Muscle of leg (tissue), 11 donors: Measurements from ENCODE around the gene CTNND2. TPM values are rescaled to one million over a fixed set of nuclear protein-coding genes. Genes with fewer than 3 reads are reported as not detected.
"Not testable (repeated sequence)": the region's sequence is repeated elsewhere in the genome, so short reads cannot be mapped to it uniquely, and the experiment has no call there.

Experiments
- DNase-seq: peaks from one replicate; pipeline ENCODE4 v3.0.0; 2013
- H3K27ac ChIP-seq: one replicate; pipeline ENCODE4 v1.5.1; 2013; ENCODE audit warnings: mild to moderate bottlenecking, low read length, control low read depth
- H3K27me3 ChIP-seq: one replicate; pipeline ENCODE4 v1.6.1; 2013; ENCODE audit warnings: low read length; ENCODE audit not compliant: control insufficient read depth, insufficient read depth
- H3K36me3 ChIP-seq: one replicate; pipeline ENCODE4 v1.6.1; 2013; ENCODE audit warnings: low read length; ENCODE audit not compliant: control insufficient read depth, insufficient read depth
- H3K4me1 ChIP-seq: one replicate; pipeline ENCODE4 v1.6.1; 2013; ENCODE audit warnings: low read length; ENCODE audit not compliant: control insufficient read depth, insufficient read depth
- H3K4me3 ChIP-seq: one replicate; pipeline ENCODE4 v1.5.1; 2013; ENCODE audit warnings: low read length, control low read depth
- H3K9me3 ChIP-seq: replicated peaks from 2 replicates; pipeline ENCODE4 v1.6.1; 2013; ENCODE audit warnings: low read depth, low read length; ENCODE audit not compliant: control insufficient read depth
- WGBS: methylation state at CpG from one replicate; pipeline ENCODE4 v1.1.5; 2013; ENCODE audit warnings: missing lambda C conversion rate; ENCODE audit not compliant: insufficient coverage; 5-methylcytosine and 5-hydroxymethylcytosine counted together
- polyA plus RNA-seq, 8 donors: library from polyadenylated mRNA; unstranded; fragments of 120-200 nt; gene quantifications; one replicate each; pipeline versions ENCODE4 v1.2.1 to v1.2.3, GENCODE V29; 2013; ENCODE audit warnings: inconsistent platforms in 1 of 8, low replicate concordance in 1 of 8; ENCODE audit not compliant: insufficient read length in 8 of 8, insufficient read depth in 1 of 8
- total RNA-seq: library from RNA; stranded (reverse); fragments of 120-200 nt; gene quantifications from one replicate; pipeline ENCODE4 v1.2.4, GENCODE V29; 2013

Gene CTNND2
- total and polyA plus RNA-seq, 9 donors, result 0.48 to 1.0 (median 0.71) TPM

GRCh38 chr5:11072076-11072475, 832.2 kb downstream of the CTNND2 start:
- no peak for DNase-seq
- no CpG with 5 or more reads among the region's 1 CpG for WGBS

GRCh38 chr5:11069041-11069440, 835.2 kb downstream of the CTNND2 start:
- Histone ChIP-seq H3K9me3 (peaks cover 3% of the 10 kb centered on the region), H3K4me1 (no peaks in the 10 kb centered on the region), H3K36me3 (no peaks in the 10 kb centered on the region), H3K27me3 (no peaks in the 10 kb centered on the region), H3K27ac (no peak overlapping the region), H3K4me3 (no peak overlapping the region)
- DNase-seq, result no peak
- WGBS, result no CpG with 5 or more reads among the region's 3 CpGs

More at GRCh38 chr5:11072076-11072475, 832.2 kb downstream of the CTNND2 start:
- no peak overlapping the region for H3K27ac ChIP-seq
- no peaks in the 10 kb centered on the region for H3K4me1 ChIP-seq
- H3K4me3 ChIP-seq, result no peak overlapping the region
- no peaks in the 10 kb centered on the region for H3K36me3 ChIP-seq
- peaks cover 3% of the 10 kb centered on the region for H3K9me3 ChIP-seq
- H3K27me3 ChIP-seq, result no peaks in the 10 kb centered on the region

- not testable (repeated sequence) for H3K27me3 ChIP-seq, H3K27ac ChIP-seq, H3K36me3 ChIP-seq, H3K9me3 ChIP-seq, DNase-seq, H3K4me3 ChIP-seq, H3K4me1 ChIP-seq
- WGBS, result no CpG with 5 or more reads among the region's 1 CpG
Observed at GRCh38 chr5:11065723-11066122, 838.5 kb downstream of the CTNND2 start.

GRCh38 chr5:11064763-11065450, 839.3 kb downstream of the CTNND2 start:
- no peaks in the 10 kb centered on the region for H3K27me3 ChIP-seq

GRCh38 chr5:11062397-11062796, 841.8 kb downstream of the CTNND2 start:
- no CpG with 5 or more reads among the region's 7 CpGs for whole genome bisulfite sequencing
- no peaks in the 10 kb centered on the region for H3K9me3 ChIP-seq
- H3K4me3 ChIP-seq, result no peak overlapping the region
- no peak overlapping the region for H3K27ac ChIP-seq
- no peaks in the 10 kb centered on the region for H3K4me1 ChIP-seq
- DNase-seq, result peak; percentile 11
- no peaks in the 10 kb centered on the region for H3K36me3 ChIP-seq
- no peaks in the 10 kb centered on the region for H3K27me3 ChIP-seq

More at GRCh38 chr5:11064763-11065450, 839.3 kb downstream of the CTNND2 start:
- WGBS, result 60% methylated on average over 1 of the region's 4 CpGs
- Histone ChIP-seq H3K9me3 (peaks cover 2% of the 10 kb centered on the region), H3K27ac (no peak overlapping the region), H3K4me1 (no peaks in the 10 kb centered on the region), H3K4me3 (no peak overlapping the region), H3K36me3 (no peaks in the 10 kb centered on the region)
- DNase-seq, result no peak

- DNase-seq, result no peak
- no peak overlapping the region for H3K4me3 ChIP-seq
- H3K9me3 ChIP-seq, result no peaks in the 10 kb centered on the region
- no peaks in the 10 kb centered on the region for H3K36me3 ChIP-seq
- whole genome bisulfite sequencing, result no CpG with 5 or more reads among the region's 2 CpGs
- H3K27ac ChIP-seq, result no peak overlapping the region
- no peaks in the 10 kb centered on the region for H3K4me1 ChIP-seq
- no peaks in the 10 kb centered on the region for H3K27me3 ChIP-seq
Observed at GRCh38 chr5:11056560-11056959, 847.7 kb downstream of the CTNND2 start.

- Histone ChIP-seq H3K9me3 (no peaks in the 10 kb centered on the region), H3K27ac (no peak overlapping the region), H3K27me3 (no peaks in the 10 kb centered on the region), H3K36me3 (no peaks in the 10 kb centered on the region), H3K4me3 (no peak overlapping the region), H3K4me1 (no peaks in the 10 kb centered on the region)
- no peak for DNase-seq
- 52% methylated on average over 3 of the region's 3 CpGs for WGBS
Observed at GRCh38 chr5:11054014-11054413, 850.2 kb downstream of the CTNND2 start.

GRCh38 chr5:11052871-11053270, 851.4 kb downstream of the CTNND2 start:
- no peak overlapping the region for H3K4me3 ChIP-seq
- H3K27me3 ChIP-seq, result no peaks in the 10 kb centered on the region
- H3K4me1 ChIP-seq, result no peaks in the 10 kb centered on the region
- no peak for DNase-seq
- no peak overlapping the region for H3K27ac ChIP-seq
- no peaks in the 10 kb centered on the region for H3K36me3 ChIP-seq
- H3K9me3 ChIP-seq, result no peaks in the 10 kb centered on the region

- no peak for DNase-seq
- Histone ChIP-seq H3K4me3 (no peak overlapping the region), H3K36me3 (no peaks in the 10 kb centered on the region), H3K4me1 (no peaks in the 10 kb centered on the region), H3K27me3 (no peaks in the 10 kb centered on the region), H3K9me3 (no peaks in the 10 kb centered on the region), H3K27ac (no peak overlapping the region)
- WGBS, result 58% methylated on average over 2 of the region's 3 CpGs
Observed at GRCh38 chr5:11050596-11051304, 853.5 kb downstream of the CTNND2 start.

- Histone ChIP-seq H3K4me1 (no peaks in the 10 kb centered on the region), H3K27ac (no peak overlapping the region), H3K9me3 (no peaks in the 10 kb centered on the region), H3K27me3 (no peaks in the 10 kb centered on the region), H3K36me3 (no peaks in the 10 kb centered on the region), H3K4me3 (no peak overlapping the region)
- DNase-seq, result no peak
- 82% methylated on average over 4 of the region's 4 CpGs for WGBS
Observed at GRCh38 chr5:11048760-11049159, 855.5 kb downstream of the CTNND2 start.
